GM23248 (cell line): Measurements from ENCODE around the gene MRPL36.

Source experiments
- EZH2 ChIP-seq: fragments of 200-600 bp; sonication (generic); IDR thresholded peaks from 2 replicates; pipeline ENCODE4 v1.6.1; 2018; ENCODE audit warnings: antibody characterized with exemption, mild to moderate bottlenecking; ENCODE audit not compliant: insufficient read depth, poor library complexity, severe bottlenecking
- EZH2phosphoT487 ChIP-seq: fragments of 200-600 bp; sonication (generic); IDR thresholded peaks from 2 replicates; pipeline ENCODE4 v1.6.1; 2018; ENCODE audit warnings: antibody characterized with exemption, moderate library complexity, mild to moderate bottlenecking, low read depth; ENCODE audit not compliant: insufficient read depth

DNA sequence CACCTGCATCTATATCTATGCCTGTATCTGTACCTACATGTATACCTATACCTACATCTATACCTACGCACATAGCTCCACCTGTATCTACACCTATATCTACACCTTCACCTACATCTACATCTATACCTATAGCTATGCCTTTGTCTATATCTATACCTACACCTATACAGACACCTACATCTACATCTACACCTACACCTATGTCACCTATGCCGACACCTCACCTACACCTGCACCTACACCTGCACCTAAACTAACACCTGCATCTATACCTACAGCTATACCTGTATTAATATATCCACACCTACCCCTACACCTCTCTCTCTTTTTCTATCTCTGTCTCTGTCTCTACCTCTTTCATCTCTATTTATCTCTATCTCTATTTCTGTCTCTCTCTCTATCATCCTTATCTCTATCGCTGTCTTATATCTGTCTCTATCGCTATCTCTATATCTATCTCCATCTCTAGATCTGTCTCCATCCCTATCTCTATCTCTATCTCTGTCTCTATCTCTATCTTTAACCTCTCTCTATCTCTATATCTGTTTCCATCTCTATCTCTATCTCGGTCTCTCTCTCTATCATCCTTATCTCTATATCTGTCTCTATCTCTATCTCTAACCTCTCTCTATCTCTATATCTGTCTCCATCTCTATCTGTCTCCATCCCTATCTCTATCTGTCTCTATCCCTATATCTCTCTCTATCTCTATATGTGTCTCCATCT, 45.2 kb upstream of the MRPL36 start:
- TF ChIP-seq EZH2 = no peak
- no peak for TF ChIP-seq EZH2phosphoT487
